GM10266 (cell line): Measurements from ENCODE around the gene TMEM190.
A peak's percentile ranks its signal among the peaks of the same experiment; 100 is the strongest.

Source experiments
- DNase-seq: peaks from one replicate; pipeline ENCODE4 v3.0.0; 2012; ENCODE audit errors: extremely low spot score
- TF ChIP-seq, protein P1 (sequence below): IDR thresholded peaks from 2 replicates; pipeline ENCODE4 v1.5.1; 2012; ENCODE audit warnings: mild to moderate bottlenecking, low read depth; ENCODE audit not compliant: control insufficient read depth, insufficient read depth; ENCODE audit errors: missing control alignments

TMEM190 gene

DNA sequence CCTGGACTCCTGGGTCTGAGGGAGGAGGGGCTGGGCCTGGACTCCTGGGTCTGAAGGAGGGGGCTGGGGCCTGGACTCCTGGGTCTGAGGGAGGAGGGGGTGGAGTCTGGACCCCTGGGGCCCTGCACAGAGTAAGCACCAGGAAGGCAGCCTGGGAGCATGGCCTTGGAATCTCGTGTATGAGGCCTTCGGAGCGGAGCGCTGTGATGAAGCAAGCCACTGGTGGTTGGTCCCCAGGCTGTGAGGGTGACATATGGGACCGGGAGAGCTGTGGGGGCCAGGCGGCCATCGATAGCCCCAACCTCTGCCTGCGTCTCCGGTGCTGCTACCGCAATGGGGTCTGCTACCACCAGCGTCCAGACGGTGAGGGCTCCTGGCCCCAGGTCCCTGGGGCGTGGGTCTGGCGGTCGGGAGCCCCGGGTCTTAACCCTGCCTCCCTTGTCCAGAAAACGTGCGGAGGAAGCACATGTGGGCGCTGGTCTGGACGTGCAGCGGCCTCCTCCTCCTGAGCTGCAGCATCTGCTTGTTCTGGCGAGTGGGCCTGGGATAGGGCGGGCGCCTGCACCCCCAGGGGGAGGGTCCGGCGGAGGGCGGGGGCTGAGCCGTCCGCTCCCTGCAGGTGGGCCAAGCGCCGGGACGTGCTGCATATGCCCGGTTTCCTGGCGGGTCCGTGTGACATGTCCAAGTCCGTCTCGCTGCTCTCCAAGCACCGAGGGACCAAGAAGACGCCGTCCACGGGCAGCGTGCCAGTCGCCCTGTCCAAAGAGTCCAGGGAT lies 918 bp downstream of the TMEM190 start:
- no peak for DNase-seq
- TF ChIP-seq, protein P1, sequence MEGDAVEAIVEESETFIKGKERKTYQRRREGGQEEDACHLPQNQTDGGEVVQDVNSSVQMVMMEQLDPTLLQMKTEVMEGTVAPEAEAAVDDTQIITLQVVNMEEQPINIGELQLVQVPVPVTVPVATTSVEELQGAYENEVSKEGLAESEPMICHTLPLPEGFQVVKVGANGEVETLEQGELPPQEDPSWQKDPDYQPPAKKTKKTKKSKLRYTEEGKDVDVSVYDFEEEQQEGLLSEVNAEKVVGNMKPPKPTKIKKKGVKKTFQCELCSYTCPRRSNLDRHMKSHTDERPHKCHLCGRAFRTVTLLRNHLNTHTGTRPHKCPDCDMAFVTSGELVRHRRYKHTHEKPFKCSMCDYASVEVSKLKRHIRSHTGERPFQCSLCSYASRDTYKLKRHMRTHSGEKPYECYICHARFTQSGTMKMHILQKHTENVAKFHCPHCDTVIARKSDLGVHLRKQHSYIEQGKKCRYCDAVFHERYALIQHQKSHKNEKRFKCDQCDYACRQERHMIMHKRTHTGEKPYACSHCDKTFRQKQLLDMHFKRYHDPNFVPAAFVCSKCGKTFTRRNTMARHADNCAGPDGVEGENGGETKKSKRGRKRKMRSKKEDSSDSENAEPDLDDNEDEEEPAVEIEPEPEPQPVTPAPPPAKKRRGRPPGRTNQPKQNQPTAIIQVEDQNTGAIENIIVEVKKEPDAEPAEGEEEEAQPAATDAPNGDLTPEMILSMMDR = no peak

DNA sequence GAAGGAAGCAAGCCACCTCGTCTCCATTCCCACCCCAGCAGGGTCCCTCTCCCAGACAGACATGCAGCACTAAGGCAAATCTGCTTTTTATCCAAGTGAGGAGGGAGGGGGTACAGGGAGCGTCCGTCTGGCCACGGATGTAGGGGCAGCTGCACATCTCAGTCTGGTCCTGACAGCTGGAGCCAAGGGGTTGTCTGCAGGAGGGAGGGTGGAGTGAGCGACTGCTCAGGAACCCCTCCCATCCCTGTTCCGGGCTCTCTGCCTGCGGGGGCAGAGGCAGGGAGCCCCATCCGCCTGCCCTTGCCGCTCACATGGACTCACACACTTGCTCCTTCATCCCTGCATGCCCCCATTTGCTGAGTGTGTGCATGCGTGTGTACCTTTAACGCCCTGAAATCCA lies 2.5 kb downstream of the TMEM190 start:
- TF ChIP-seq, protein P1 = no peak
- no peak for DNase-seq

DNA sequence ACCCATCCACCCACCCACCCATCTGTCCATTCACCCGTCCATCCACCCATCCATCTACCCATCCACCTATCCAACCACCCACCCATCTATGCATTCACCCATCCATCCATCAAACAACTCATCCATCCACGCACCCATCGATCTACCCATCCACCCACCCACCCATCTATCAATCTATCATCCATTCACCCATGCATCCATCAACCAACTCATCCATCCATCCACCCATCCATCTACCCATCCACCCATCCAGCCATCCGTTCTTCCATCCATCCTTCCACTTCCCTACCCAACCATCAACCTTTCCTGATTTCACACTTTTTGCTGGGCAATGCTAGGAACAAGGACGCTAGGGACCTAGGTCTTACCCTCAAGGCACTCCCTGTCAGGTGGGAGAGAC lies 5.4 kb downstream of the TMEM190 start:
- DNase-seq = no peak
- TF ChIP-seq, protein P1 = no peak

DNA sequence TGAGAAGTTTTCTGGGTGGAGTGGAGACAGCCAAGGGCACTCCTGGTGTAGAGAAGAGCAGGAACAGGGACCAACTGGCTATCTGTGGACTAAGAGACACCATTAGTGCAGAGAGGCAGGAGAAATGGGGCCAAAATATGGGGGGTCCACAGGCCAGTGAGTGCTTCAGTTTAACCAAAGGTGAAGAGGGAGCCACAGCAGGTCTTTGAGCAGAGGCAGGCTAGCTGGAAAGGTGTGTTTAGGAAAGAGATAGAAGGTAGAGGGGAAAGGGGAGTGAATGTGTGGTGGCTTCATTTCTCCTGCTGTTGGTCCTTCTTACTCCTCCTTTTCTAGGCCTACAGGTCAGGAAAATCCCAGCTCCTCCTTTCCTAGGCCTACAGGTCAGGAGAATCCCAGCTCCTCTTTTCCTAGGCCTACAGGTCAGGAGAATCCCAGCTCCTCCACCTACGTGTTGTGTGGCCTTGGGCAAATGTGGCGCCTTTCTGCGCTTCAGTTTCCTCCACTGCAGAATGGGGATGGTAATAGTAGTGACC lies 6.0 kb downstream of the TMEM190 start:
- TF ChIP-seq, protein P1 = no peak
- DNase-seq = no peak

DNA sequence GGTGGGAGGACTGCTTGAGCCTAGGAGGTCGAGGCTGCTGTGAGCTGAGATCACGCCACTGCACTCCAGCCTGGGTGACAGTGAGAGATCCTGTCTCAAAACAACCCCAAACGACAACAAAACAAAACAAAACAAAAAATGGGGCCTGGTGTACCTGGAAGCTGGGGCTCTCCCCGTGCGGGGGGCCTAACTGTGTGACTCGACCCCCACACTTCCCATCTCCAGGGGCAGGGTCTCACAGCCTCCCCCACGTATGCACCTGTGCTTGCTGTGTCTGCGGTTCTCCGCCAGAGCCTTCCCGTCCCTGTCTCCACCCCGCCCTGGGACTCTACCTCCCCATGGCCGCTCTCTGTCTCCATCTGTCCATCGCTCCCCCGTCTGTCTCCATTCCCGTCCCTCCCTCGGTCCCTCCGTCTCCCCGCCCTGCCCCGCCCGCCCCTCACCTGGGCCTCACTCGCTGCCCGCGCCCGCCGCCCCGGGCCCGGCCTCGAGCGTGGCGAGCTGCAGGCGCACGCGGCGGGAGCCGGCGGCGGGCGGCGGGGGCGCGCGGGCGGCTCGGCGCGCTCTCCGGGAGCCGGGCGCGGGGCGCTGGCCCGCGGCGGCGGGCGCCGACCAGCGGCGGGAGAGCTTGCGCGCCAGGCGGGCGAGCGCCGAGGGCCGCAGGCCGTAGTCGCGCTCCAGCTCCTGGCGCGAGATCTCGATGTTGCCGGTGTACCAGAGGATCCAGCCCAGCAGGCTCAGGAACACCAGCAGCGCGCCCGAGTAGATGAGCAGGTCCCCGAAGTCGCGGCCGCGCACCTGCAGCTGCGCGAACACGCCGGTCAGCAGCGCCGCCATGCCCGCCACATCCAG lies 6.9 kb downstream of the TMEM190 start:
- DNase-seq = peak; percentile 88
- TF ChIP-seq, protein P1 = peak; percentile 55

DNA sequence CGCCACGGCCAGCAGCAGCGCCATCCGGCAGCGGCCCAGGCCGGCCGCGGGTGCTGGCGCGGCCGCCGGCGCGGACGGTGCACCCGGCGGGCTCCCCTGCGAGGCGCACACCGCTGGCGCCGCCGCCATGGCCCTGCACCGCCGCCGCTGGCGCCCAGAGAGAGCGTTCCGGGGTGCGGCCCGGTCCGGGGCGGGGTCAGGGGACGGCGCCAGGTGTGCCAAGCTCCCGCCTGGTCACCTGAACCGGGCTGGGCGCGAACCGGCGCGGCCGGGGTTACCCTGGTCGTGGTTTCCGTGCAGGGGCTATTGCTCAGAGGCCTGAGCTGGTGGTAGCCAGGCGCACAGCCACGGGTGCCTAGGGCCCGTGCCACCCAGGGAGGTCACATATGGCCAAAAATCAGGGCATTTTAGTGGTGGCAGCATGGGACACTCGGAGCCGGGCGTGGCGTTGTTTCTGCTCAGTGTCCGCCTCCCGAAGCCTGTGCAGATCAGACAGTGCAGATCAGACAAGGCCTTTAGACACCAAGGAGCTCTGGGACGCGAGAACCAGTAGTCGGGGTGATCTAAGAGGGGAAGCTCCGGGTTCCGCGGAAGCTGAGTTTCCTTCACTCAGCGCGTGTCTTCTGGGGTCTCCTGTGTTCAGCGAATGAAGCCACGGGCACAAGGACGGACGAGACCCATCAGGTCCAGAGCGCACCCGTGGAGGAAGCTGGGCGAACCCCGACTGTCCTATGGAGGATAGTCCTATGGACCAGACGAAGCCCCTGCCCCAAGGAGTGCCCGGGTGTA lies 7.7 kb downstream of the TMEM190 start, which contains the start of gene TMEM238:
Gene TMEM238, minus strand, starts transcription at position 162 of the 789 bp plus-strand sequence. Its CDS starts 33 bp downstream, at position 129.
- DNase-seq = no peak
- TF ChIP-seq, protein P1 = no peak
